Posterior cingulate gyrus (tissue), 11 donors: ENCODE results near the gene BRD3.

Experiments
- DNase-seq, 10 donors: peaks; one replicate each; pipeline versions ENCODE4 v3.0.0 to v3.0.0-alpha.2; 2020 to 2021; ENCODE audit warnings: mixed read lengths in 3 of 10
- intact Hi-C: fragments of 100-400 bp; cut with DNase I; formaldehyde crosslinking; loops from one replicate; pipeline ENCODE4 v1.15.1; 2023

Gene BRD3

DNA sequence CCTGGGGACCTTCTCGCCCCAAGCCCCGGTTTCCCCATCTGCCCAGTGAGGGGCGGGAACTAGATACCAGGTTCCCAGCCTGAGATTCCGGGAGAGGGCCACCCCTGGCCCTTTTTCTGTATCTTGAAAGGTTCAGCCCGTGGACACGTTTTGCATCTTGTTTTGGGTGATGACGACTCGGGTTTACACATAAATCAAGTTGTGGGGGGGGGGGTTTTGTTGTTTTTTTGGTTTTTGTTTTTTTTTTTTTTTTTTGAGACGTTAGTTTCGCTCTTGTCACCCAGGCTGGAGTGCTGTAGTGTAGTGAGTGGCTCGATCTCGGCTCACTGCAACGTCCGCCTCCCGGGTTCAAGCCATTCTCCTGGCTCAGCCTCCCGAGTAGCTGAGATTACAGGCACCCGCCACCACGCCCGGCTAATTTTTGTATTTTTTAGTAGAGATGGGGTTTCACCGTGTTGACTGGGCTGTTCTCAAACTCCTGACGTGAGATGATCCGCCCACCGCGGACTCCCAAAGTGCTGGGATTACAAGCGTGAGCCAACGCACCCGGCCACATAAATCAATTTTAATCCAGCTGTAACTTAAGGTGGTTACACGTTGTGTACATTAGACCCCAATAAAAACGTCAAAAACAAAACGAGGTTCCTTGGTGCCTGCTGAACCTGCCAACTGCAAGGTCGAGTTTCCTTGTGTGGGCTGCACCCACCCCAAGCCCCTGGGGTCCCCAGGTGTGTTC is 1.1 kb upstream of the BRD3 start:
- DNase-seq, result peak in 1 of 10 donors; percentile 7
- intact Hi-C loops, result no loop called here

DNA sequence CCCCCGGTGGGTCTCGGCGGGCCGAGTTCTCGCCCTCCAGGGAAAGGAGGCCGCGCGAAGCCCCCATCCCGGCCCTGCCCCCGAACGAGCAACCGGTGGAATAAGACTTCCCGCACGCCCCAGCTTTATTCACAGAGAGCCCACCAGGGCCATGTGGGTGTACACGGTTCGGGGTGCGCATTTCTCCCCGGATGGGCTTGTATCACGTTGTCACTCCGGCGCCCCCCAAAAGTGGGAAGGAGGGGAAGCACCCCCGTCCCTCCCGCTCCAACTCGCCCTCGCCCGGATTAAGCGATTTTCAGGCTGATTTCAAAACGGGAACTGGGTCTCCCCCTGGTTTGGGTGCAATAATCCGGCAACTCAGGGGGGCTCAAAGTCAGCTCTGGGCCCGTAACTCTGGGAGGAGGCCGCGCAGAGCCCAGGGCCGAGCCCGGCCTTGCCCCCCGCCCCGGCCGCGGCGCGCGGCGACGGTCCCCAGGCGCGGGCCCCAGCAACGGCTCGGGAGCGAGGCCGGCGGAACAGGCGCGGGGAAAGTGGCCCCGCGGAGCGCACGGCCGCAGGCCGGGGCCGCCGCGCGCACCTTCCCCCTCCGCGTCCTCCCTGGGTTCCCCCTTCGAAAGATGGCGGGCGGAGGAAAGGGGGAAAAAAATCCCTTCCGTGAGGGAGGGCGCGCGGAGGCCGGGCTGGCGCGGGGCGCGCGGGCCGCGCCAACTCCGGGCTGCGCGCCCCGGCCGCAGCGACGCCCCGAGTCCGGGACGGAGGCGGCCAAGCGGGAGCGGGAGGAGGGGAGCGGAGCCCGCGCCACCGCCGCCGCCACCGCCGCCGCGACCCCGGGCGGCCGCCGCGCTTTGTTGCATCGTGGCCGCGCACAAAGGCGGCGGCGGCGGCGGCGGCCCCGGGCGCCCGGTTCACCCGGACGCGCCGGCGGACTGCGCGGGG is 644 bp downstream of the BRD3 start:
- intact Hi-C loops, result loop anchor here (2.0 kb wide), 2 partner anchors 42 to 70 kb away; partner anchors contain the start of genes BRD3OS and WDR5
- DNase-seq, result peak in 3 of 10 donors; percentile 12 to 86 (median 46)

DNA sequence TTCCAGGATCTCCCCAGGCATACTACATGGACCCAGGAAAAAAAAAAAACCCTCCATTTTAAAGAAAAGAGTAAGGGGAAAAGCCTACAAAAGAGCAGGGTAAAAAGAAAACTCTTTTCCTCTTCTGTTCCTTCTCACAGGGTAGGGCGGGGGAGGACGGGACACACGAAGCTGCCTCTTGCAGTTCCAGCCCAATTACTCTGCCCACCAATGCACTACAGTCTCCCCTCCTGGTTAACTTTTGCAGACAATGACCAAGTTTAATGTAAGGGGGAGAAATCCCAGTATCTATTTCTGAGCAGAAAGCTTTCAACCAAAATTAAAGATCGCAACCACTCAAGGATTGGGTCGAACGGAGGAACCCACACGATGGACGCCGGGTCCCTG is 1.3 kb downstream of the BRD3 start:
- DNase-seq, result peak in 1 of 10 donors; percentile 5
- intact Hi-C loops, result loop anchor here (2.0 kb wide), 2 partner anchors 42 to 70 kb away; partner anchors contain the start of genes BRD3OS and WDR5

DNA sequence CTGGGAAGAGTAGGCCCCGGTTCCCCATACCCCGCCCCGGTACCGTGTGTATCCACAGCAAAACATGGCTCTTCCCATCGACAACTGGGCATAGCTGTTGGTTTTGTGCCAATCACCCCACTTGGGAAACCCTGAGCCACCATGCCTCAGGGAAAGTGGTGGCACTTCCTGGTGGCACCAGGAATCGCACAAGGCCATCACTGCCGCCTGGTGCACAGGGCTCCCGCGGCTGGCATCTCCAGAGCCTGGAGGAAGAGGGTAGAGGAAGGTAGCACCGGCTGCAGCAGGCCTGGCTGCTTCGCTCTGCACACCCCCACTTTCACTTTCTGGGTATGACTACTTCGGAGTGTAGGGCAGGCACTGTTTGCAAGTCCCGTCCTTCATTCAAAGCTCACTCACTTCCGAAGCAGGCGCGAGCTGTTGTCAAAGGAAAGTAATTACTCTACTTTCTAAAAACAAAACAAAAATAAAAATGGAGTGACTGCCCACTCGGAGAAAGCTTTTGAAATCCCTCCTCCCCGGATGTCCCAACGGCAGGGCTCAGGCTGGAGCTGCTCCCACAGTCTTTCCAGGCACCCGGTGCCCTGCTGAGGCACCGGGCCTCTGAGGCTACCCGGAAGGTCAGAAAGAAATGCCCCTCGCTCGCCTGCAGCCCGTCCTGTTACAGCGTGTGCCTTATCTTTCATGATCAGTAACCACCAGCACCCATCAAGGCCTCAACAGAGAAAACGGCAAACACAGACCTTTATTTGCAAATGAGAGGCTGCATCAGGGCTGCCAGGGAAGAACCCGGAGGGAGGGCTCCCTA is 2.0 kb downstream of the BRD3 start:
- DNase-seq, result peak in 3 of 10 donors; percentile 13 to 89 (median 87)
- intact Hi-C loops, result loop anchor here (2.0 kb wide), 2 partner anchors 41 to 71 kb away; partner anchors contain the start of genes BRD3OS and WDR5

DNA sequence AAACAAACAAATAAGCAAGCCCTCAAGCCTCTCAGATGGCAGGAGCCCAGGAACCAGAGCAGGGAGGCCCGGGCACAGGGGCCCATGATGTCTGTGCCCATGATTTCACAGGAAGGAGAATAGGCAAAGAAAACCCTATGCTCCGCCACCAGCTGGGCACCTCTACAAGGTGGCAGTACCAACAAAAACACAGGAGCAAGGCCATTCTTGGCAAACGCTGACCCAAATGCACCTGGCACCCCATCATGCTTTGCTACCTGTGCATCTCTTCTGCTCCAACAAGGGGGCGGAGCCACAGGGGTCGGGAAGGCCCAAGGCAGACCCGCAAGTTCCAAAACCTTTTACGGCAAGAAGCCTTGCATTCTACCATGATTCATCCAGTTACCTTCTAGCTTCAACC is 3.1 kb downstream of the BRD3 start:
- intact Hi-C loops, result no loop called here
- DNase-seq, result no peak

DNA sequence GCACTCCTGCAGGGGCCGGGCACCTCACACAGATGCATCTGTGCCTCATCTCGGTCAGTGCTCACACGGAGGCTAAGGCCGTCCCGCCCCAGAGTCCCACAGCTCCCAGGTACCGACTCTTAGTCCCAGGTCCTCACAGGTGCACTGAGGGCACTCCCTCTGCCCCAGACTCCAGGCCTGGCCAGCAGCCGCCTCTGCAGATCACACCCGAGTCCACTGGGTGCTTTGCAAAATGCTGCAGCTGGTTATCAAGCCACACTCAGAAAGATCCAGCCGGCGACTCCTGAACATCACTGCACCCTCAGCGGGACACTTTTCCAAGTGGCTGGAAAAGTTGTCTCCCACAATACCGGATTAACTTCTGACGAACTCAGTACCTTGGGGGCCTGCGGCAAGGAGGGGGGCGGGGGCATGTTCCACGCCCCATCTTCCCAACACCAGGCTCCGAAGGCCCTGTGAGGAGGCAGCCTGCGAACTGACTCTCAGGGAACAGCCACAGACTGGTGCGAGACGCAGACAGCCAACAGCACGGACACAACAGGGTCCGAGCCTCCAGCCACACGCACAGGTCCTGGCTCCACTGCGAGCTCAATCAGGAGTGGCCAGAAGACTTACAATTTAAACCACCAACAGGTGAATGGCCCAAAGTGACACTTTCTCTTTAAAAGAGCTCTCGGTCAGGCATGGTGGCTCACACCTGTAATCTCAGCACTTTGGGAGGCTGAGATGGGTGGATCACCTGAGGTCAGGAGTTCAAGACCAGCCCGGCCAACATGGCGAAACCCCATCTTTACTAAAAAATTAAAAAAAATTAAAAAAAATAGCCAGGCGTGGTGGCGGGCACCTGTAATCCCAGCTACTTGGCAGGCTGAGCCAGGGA is 4.0 kb downstream of the BRD3 start:
- intact Hi-C loops, result no loop called here
- peak in 2 of 10 donors; percentile 41 to 54 for DNase-seq

DNA sequence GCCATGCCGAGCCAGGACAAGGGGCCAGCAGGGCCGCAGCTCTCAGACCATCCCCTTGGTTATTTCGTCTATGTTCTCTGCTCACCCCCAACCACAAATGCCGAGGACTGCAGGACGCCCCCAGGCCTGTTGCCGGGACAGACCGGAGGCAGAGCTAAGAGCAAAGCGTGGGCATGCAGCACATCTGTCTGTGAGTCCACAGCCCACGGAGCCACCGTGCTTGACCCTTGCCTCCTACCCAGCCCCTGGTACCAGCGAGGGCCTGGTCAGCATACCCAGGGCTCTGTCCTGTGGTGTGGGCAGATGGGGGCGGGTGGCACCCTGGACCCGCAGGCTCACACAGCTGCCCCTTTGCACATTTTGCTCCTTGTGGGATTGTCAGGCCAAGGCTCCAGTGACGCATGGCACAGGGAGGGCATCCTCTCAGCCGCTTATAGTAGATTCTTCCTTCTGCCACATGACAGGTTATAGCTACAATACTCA is 4.7 kb downstream of the BRD3 start:
- intact Hi-C loops, result no loop called here
- peak in 3 of 10 donors; percentile 40 to 71 (median 58) for DNase-seq

DNA sequence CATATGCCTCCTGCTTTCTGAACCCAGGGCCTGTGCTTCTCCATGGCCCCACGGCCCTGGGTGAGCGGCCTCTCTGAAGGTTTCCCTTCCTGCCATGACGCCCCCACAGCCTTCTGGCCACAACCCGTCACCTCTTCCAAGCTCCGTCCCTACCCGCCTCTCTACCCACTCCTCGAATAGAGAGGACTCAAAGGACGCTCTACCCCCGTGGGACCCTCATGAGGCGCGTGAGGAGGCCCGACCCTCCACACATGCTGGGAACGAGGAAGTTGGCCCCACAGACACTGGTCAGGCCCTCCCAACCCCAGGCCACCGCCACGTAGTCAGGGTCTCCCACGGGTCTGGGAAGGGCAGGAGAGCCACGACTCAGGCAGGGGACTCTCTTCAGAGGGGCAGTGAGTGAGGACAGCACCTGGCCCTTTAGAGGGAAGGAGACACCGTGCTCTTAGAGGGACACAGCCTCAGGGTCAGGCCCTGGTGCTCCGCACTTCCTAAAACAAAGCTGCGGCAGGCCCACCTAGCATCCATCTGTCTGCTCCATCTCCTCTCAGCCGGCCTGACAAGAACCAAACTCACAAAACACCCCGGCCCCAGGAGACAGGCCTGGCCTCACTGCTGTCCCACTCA is 5.3 kb downstream of the BRD3 start:
- peak in 2 of 10 donors; percentile 62 to 77 for DNase-seq
- intact Hi-C loops, result no loop called here

DNA sequence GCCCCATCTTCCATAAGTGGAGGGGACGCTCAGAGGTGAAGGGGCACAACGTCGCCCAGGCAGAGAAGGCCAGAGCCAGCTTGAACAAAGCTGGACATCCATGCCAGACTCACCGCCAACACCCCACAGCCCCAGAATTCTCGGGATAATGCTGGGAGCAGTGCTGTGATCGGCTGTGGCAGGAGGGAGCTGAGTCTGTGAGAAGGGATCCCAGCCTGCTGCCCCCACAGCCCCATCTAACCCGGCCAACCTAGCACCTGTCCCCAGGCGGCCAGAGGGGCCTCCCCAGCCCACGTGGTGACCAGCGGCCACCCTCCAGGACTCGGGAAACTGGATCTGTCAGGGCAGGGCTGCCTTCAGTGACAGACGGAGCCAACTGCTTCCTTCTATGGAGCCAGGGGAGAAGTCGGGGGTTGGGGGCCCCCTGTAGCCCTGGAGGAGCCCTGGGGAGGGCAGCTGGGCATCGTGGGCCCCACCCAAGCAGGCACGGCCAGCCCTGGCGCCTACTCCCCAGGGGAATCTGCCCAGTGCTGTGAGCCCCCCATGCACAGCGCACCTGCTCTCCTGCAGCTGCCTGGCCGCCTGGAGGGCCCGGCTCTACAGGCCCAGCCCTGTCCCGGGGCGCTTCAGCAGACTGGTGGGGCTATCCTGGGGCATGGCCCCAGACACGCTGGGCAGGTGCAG is 6.0 kb downstream of the BRD3 start:
- peak in 2 of 10 donors; percentile 61 to 80 for DNase-seq
- intact Hi-C loops, result no loop called here

DNA sequence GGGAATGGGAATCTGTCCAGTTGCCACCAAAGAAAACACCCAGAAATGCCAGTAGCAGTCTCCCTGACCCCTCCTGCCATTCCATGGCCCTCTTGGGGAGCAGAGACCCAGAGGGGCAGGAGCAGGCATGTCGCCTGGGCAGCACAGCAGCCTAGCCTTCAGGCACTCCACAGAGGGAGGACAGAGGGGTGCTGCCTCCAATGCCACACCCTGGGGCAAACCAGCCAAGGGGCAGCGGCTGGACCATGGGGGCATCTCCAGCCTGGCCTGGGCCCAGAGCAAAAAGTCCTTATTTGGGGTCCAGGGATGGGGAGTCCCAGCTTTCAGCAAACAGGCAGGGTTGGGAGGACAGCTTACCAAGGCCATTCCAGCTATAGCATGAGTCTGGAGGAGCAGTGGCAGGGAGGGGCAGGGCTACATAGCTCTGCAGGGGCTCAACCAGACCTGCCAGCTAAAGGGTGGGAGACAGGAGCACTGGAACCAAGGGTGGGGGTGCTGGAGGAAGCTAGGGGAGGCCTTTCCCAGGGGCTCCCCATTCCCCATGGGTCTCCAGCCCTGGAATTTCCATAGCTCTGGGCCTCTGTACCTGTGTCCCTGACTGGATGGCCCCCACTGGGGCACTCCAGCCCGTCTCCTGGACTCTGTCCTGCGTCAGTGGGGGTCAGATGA is 6.7 kb downstream of the BRD3 start:
- DNase-seq, result peak in 1 of 10 donors; percentile 13
- intact Hi-C loops, result no loop called here

DNA sequence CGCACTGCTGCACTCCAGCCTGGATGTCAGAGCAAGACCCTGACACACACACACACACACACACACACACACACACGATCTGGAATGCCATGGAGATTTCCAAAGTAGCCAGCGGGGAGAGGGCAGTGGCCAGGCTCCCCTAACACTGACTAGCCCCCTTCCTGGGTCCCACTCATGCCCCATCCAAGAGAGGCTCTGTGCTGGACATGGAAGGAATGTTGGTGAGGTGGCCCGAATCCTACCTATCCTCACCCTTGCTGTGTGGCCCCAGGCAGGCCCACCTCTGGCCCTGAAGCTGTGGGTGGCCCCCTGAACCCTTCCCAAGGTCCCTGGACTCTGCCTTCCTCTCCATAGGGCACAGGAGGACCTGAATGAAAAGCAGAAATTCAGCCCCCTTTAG is 7.3 kb downstream of the BRD3 start:
- intact Hi-C loops, result no loop called here
- DNase-seq, result peak in 3 of 10 donors; percentile 1 to 48 (median 27)

DNA sequence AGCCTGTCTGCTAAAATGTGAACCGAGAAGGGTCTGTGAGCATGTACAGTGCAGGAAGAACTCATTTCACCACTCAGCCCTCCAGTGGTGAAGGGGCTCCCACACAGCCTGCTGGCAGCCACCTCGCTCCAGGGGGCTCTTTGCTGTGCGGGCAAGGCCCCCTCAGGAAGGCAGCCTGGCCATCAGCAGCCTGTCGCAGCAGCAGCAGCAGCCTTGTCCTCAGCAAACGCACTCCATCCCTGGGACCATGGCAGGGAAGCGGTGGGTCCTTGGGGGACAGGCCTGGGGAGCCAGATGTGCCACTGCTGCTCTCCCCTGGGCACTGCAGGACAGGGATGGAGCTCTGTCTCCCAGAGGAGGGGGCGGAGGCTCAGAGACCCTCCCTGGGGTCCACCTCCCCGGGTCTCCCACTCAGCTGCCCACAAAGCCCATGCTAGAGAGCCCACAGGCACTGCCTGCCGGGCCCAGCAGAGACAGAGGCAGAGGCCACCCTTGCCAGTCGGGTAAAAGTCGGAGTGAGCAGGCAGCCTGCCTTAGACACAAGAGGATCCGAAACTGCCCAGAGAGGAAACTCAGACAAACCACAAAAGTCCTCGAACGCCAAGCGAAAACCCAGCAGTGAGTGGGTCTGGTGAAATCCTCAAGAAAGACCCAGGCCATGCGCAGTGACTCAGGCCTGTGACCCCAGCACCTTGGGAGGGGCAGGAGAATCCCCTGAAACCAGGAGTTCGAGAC is 8.0 kb downstream of the BRD3 start:
- intact Hi-C loops, result no loop called here

DNA sequence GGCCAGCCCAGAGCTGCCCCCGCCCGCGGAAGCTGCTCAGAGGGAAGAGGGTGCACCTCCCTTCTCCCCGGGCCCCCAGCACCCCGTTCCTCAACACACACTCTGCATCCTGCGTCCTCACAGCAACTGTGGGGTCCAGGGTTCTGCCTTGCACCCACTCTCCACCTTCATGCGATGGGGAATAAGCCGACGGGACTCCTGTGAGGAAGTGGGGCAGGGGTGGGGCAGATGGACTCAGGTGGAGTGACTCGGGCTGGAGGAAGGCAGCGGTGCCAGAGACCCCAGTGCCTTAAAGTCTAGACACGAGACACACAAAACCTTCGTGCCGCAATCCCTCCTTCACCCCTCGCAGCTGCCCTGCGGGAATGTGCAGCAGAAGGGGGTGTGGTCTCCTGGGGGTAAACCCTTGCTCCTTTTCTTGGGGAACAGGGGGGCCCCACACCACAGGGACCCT is 8.6 kb downstream of the BRD3 start:
- peak in 4 of 10 donors; percentile 10 to 78 (median 52) for DNase-seq
- intact Hi-C loops, result no loop called here

More for the DNA sequence above, 8.0 kb downstream of the BRD3 start:
- DNase-seq, result peak in 6 of 10 donors; percentile 8 to 80 (median 40)

DNA sequence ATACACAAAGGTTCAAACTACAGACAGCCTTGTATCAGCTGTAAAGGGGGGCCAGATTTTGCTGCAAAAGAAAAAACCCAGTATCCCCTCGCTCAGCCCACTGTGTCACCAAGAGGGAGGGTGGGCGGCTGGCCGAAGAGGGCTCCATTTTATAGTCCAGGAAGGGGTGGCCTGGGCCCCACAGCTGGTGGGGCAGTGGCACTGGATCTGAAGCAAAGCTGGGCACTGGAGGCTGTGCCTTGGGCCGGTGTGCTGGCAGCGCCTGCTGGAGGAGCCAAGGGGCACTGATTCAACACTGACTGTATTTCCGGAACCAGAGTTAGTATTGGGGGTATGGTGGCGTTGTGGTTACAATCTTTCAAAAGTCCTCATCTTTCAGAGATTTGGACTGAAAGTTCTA is 9.1 kb downstream of the BRD3 start:
- peak in 4 of 10 donors; percentile 6 to 77 (median 30) for DNase-seq
- intact Hi-C loops, result no loop called here

DNA sequence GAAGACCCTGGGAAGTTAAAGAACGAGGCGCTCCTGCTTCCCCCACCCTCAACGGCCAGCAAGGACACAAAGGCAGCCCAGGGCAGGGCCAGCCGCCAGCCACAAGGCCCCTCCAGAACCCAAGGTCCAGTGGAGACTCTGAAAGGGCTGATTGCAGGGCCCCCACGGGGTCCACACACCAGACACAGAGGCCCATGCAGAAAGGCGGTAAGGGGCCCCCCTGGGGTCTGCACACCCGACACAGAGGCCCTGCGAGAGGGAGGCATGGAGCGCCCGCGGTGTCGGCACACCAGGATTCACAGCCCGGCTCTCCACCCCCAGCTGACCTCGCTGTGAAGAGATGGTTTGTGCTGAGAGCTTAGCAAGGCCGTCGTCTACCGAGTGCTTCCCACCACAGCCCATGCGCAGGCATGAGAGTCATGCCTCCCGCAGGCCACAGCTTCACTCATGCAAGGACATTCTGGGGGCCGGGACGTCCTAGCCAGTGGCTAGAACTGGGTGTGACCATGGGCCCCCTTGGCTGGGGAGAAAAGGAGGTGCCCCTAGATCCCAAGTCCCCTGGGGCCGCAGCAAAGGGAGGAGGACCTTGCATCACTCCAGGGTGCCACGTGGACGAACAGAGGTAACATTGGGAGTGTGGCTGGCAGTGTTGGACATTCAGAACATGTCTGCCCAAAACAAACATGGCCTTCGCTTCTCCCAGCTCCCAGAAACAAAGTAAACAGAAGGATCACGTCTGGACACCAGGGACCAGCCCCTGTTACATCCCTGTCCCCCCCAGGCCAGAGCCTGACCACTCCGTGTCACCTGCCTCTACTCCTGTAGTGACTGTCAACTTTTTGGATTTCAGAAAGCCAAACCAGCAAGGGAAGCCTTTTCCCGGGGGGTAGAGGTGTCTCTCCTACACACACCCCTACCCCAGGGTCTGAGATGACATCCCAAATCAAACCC is 9.8 kb downstream of the BRD3 start:
- peak in 3 of 10 donors; percentile 12 to 76 (median 57) for DNase-seq
- intact Hi-C loops, result no loop called here

DNA sequence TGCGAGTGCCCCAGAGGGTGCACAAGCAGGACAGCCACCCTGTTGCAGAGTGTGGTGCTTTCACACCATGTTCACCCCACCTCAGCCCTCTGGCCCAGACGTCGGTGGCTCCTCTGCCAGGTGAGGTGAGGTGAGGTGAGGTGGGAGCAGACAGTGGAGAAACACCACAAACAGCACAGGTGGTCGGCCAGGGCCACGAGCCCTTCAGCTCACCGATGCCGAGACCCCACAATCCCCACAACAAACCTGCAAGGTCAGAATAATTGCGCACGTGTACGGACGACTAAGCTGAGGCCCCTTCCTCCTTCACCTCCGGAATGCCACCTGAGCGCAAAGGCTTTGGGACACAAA is 10.5 kb downstream of the BRD3 start:
- intact Hi-C loops, result no loop called here
- DNase-seq, result peak in 2 of 10 donors; percentile 58 to 62
